ENCODE data around the gene CYSTM1.

DNA sequence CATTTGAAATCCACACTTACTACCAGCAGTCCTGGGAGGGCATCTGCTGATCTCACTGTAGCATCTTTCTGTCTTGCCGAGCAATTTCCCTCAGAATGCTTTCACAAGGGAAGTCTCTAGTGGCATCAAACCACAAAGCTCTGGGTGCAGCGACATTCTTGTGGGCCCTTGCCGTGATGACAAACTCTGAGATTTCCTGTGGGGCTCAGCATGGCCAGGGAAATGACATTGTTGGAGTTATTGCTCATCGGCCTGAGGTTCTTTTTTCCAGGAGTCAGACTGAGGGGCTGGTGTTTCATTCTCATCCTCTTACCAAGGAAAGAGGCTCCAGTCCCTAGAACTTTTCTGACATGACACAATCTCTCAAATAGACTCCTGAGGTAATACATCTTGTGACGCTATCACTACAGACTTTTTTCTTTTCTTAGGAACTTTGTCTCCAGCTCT, 76.6 kb downstream of the CYSTM1 start:
- TF ChIP-seq, protein P1, sequence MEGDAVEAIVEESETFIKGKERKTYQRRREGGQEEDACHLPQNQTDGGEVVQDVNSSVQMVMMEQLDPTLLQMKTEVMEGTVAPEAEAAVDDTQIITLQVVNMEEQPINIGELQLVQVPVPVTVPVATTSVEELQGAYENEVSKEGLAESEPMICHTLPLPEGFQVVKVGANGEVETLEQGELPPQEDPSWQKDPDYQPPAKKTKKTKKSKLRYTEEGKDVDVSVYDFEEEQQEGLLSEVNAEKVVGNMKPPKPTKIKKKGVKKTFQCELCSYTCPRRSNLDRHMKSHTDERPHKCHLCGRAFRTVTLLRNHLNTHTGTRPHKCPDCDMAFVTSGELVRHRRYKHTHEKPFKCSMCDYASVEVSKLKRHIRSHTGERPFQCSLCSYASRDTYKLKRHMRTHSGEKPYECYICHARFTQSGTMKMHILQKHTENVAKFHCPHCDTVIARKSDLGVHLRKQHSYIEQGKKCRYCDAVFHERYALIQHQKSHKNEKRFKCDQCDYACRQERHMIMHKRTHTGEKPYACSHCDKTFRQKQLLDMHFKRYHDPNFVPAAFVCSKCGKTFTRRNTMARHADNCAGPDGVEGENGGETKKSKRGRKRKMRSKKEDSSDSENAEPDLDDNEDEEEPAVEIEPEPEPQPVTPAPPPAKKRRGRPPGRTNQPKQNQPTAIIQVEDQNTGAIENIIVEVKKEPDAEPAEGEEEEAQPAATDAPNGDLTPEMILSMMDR (IDR thresholded peaks at IDR 0.05): no peak
- TF ChIP-seq POLR2A (IDR thresholded peaks at IDR 0.05): no peak
